ENCODE data around the gene ZC3H18.

ZC3H18 gene

DNA sequence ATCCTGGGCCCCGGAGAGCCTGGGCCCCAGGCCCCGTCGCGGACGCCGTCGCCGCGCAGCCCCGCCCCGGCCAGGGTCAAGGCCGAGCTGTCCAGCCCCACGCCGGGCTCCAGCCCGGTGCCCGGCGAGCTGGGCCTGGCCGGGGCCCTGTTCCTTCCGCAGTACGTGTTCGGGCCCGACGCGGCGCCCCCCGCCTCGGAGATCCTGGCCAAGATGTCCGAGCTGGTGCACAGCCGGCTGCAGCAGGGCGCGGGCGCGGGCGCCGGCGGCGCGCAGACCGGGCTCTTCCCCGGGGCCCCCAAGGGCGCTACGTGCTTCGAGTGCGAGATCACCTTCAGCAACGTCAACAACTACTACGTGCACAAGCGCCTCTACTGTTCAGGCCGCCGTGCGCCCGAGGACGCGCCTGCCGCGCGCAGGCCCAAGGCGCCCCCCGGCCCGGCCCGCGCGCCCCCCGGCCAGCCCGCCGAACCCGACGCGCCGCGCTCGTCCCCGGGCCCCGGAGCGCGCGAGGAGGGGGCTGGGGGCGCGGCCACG, 36.8 kb upstream of the ZC3H18 start:
- TF ChIP-seq, protein P1, sequence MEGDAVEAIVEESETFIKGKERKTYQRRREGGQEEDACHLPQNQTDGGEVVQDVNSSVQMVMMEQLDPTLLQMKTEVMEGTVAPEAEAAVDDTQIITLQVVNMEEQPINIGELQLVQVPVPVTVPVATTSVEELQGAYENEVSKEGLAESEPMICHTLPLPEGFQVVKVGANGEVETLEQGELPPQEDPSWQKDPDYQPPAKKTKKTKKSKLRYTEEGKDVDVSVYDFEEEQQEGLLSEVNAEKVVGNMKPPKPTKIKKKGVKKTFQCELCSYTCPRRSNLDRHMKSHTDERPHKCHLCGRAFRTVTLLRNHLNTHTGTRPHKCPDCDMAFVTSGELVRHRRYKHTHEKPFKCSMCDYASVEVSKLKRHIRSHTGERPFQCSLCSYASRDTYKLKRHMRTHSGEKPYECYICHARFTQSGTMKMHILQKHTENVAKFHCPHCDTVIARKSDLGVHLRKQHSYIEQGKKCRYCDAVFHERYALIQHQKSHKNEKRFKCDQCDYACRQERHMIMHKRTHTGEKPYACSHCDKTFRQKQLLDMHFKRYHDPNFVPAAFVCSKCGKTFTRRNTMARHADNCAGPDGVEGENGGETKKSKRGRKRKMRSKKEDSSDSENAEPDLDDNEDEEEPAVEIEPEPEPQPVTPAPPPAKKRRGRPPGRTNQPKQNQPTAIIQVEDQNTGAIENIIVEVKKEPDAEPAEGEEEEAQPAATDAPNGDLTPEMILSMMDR (IDR thresholded peaks at IDR 0.05): no peak
- no peak for TF ChIP-seq ZFX (IDR thresholded peaks at IDR 0.05; ENCODE audit: borderline replicate concordance)

GRCh38 chr16:88533932-88534637, 36.1 kb upstream of the ZC3H18 start:
- no peak for TF ChIP-seq ZFX (IDR thresholded peaks at IDR 0.05; ENCODE audit: borderline replicate concordance)
- TF ChIP-seq, protein P1 (IDR thresholded peaks at IDR 0.05): no peak; the same call in 1 of the 2 replicates
- H3K27ac ChIP-seq: peak overlapping the region; percentile 81

More for the DNA sequence above, 36.8 kb upstream of the ZC3H18 start:
- H3K27ac ChIP-seq: peak overlapping the region; percentile 81

GRCh38 chr16:88534638-88535190, 35.5 kb upstream of the ZC3H18 start:
- peak overlapping the region; percentile 81 for H3K27ac ChIP-seq
- TF ChIP-seq, protein P1 (IDR thresholded peaks at IDR 0.05): peak; percentile 21
- TF ChIP-seq ZFX (IDR thresholded peaks at IDR 0.05; ENCODE audit: borderline replicate concordance): no peak

DNA sequence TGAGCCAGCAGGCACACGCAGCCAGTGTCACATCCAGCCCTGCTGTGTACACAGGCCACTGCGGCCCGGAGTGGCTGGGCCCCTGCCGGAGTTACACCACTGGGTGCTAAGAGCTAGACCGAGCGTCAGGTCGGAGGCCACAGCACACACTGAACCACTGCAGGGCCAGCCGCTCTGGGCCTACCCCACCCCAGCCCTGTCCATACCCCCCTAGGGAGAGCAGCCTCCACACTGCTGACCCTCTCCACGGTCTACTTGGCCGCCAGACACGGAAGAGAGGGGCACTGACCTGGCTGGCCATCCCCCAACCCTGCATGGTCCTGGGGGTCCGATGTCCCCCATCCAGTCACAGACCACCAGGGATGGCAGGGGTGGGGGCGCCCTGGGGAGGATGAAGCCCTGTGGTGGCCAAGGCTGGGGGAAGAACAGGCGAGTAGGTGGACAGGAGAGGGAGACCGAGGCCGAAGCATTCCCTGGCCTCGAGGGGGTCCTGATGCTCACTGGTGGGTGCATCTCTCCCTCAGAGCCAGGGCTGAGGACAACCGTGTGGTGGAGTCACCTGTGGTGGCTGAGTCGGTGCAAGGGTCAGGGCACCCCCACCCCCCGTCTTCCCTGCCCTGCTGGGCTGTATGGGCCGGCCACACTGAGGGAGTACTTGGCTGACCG, 34.9 kb upstream of the ZC3H18 start:
- H3K27ac ChIP-seq: peak overlapping the region; percentile 81
- TF ChIP-seq, protein P1 (IDR thresholded peaks at IDR 0.05): no peak
- no peak for TF ChIP-seq ZFX (IDR thresholded peaks at IDR 0.05; ENCODE audit: borderline replicate concordance)

DNA sequence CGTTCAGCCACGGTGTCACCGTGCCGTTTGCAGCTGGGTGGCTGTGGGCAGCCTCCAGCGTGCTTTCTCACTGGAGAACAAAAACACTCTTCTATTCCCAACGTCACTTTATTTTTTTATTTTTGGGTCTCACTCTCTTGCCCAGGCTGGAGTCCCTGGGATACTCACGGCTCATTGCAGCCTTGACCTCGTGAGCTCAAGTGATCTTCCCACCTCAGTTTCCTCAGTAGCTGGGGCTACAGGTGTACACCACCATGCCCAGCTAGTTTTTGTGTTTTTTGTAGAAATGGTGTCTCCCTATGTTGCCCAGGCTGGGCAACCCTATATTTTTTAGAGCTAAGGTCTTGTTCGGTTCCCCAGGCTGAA, 34.4 kb upstream of the ZC3H18 start:
- no peak for TF ChIP-seq ZFX (IDR thresholded peaks at IDR 0.05; ENCODE audit: borderline replicate concordance)
- TF ChIP-seq, protein P1 (IDR thresholded peaks at IDR 0.05): no peak

GRCh38 chr16:88536510-88536909, 33.7 kb upstream of the ZC3H18 start:
- TF ChIP-seq, protein P1 (IDR thresholded peaks at IDR 0.05): no peak
- no peak for TF ChIP-seq ZFX (IDR thresholded peaks at IDR 0.05; ENCODE audit: borderline replicate concordance)
- H3K27ac ChIP-seq: 0 out of 2 replicates have a peak overlapping the region, but pooled peaks have one; percentile 3

More for the DNA sequence above, 34.4 kb upstream of the ZC3H18 start:
- 0 out of 2 replicates have a peak overlapping the region, but pooled peaks have one; percentile 3 for H3K27ac ChIP-seq
